SU-DHL-6 (cell line): Measurements from ENCODE around the gene CNTNAP5.

Experiments
- H2AFZ ChIP-seq: fragments of 200-600 bp; sonication (generic); 2 replicates; pipeline ENCODE4 v1.6.1; 2014; ENCODE audit warnings: low read depth, mild to moderate bottlenecking, moderate library complexity, mixed read lengths, antibody characterized with exemption, low read length; ENCODE audit not compliant: severe bottlenecking
- H3F3A ChIP-seq: fragments of 200-600 bp; shearing (Covaris generic); 2 replicates; pipeline ENCODE4 v1.6.0; 2016; ENCODE audit warnings: antibody characterized with exemption, mild to moderate bottlenecking; ENCODE audit not compliant: insufficient read depth
- H3K27ac ChIP-seq: fragments of 200-600 bp; sonication (generic); 2 replicates; pipeline ENCODE4 v1.5.1; 2016; ENCODE audit warnings: low read depth, mild to moderate bottlenecking, low read length, moderate library complexity, mixed read lengths
- H3K27me3 ChIP-seq: fragments of 200-600 bp; sonication (generic), shearing (Covaris generic); 2 replicates; pipeline ENCODE4 v1.6.0; 2014; ENCODE audit warnings: mild to moderate bottlenecking, low read length
- H3K36me3 ChIP-seq: fragments of 200-600 bp; sonication (generic); 2 replicates; pipeline ENCODE4 v1.6.1; 2014; ENCODE audit warnings: mild to moderate bottlenecking, low read length, mixed read lengths
- H3K4me2 ChIP-seq: fragments of 300-600, 200-600 bp; shearing (Covaris generic), sonication (generic); 2 replicates; pipeline ENCODE4 v1.6.0; 2014; ENCODE audit warnings: low read length, low read depth, mild to moderate bottlenecking; ENCODE audit not compliant: poor library complexity, severe bottlenecking
- H3K4me3 ChIP-seq: fragments of 200-600 bp; sonication (generic); 2 replicates; pipeline ENCODE4 v1.5.1; 2014; ENCODE audit warnings: antibody characterized with exemption, low read length, mild to moderate bottlenecking, mixed read lengths; ENCODE audit not compliant: insufficient read depth, poor library complexity, severe bottlenecking
- H3K79me2 ChIP-seq: fragments of 200-600 bp; sonication (generic); 2 replicates; pipeline ENCODE4 v1.6.1; 2014; ENCODE audit warnings: mild to moderate bottlenecking, low read length, moderate library complexity; ENCODE audit not compliant: insufficient read depth
- H3K9ac ChIP-seq: fragments of 200-600 bp; sonication (generic); 2 replicates; pipeline ENCODE4 v1.7.0; 2014; ENCODE audit warnings: mild to moderate bottlenecking, low read length
- H3K9me2 ChIP-seq: fragments of 200-600 bp; sonication (generic); replicated peaks from 2 replicates; pipeline ENCODE4 v1.6.1; 2014; ENCODE audit warnings: low read length; ENCODE audit not compliant: insufficient read depth
- H3K9me3 ChIP-seq: fragments of 200-600 bp; sonication (generic); 2 replicates; pipeline ENCODE4 v1.6.1; 2014; ENCODE audit warnings: low read length, mixed read lengths; ENCODE audit not compliant: insufficient read depth
- H4K20me1 ChIP-seq: fragments of 200-600 bp; sonication (generic); 2 replicates; pipeline ENCODE4 v1.6.1; 2014; ENCODE audit warnings: low read depth, mild to moderate bottlenecking, antibody characterized with exemption, low read length, moderate library complexity, mixed read lengths
- EZH2phosphoT487 ChIP-seq: fragments of 200-600 bp; sonication (generic), shearing (Covaris generic); conservative IDR thresholded peaks from 2 replicates; pipeline ENCODE4 v1.6.1; 2018; ENCODE audit warnings: mild to moderate bottlenecking, antibody characterized with exemption, low read length, moderate library complexity, mixed read lengths
- TF ChIP-seq, protein P1 (sequence below): fragments of 200-600 bp; sonication (generic); IDR thresholded peaks from one replicate; pipeline ENCODE4 v1.5.1; 2017; ENCODE audit warnings: antibody characterized with exemption, mild to moderate bottlenecking, low read length, moderate library complexity; ENCODE audit not compliant: insufficient read depth, poor library complexity, severe bottlenecking

The CNTNAP5 gene

DNA sequence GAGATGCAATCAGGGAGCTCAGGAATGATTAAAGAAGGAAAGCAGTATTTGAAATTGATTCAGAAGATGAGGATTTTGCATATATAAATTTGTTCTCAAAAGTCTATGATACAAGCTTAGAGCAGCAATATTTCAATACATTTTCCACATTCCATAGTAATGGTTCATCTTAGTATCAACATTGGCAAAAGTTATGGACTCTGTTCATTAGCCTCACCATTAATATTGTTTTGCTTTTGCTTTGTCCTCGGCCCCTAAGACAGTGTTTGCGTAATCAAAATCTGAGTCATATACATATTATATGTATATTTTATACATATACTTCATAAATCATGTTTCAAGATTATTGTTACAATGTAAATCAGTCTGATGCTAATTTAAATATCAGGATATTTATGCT is 176.6 kb downstream of the CNTNAP5 start:
- H3K9ac ChIP-seq: no peak overlapping the region
- 0 out of 2 replicates have a peak, but pooled peaks cover 4% of the 10 kb centered on the region for H3K9me3 ChIP-seq
- no peaks in the 10 kb centered on the region for H3K36me3 ChIP-seq
- no peaks in the 10 kb centered on the region for H3F3A ChIP-seq
- no peak overlapping the region for H3K27ac ChIP-seq
- no peaks in the 10 kb centered on the region for H3K27me3 ChIP-seq
- no peak overlapping the region for H2AFZ ChIP-seq
- no peaks in the 10 kb centered on the region for H3K79me2 ChIP-seq
- no peaks in the 10 kb centered on the region for H4K20me1 ChIP-seq
- no peak overlapping the region for H3K4me2 ChIP-seq
- H3K9me2 ChIP-seq: no peaks in the 10 kb centered on the region
- H3K4me3 ChIP-seq: no peak overlapping the region
- TF ChIP-seq, protein P1, sequence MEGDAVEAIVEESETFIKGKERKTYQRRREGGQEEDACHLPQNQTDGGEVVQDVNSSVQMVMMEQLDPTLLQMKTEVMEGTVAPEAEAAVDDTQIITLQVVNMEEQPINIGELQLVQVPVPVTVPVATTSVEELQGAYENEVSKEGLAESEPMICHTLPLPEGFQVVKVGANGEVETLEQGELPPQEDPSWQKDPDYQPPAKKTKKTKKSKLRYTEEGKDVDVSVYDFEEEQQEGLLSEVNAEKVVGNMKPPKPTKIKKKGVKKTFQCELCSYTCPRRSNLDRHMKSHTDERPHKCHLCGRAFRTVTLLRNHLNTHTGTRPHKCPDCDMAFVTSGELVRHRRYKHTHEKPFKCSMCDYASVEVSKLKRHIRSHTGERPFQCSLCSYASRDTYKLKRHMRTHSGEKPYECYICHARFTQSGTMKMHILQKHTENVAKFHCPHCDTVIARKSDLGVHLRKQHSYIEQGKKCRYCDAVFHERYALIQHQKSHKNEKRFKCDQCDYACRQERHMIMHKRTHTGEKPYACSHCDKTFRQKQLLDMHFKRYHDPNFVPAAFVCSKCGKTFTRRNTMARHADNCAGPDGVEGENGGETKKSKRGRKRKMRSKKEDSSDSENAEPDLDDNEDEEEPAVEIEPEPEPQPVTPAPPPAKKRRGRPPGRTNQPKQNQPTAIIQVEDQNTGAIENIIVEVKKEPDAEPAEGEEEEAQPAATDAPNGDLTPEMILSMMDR: no peak
- no peak for TF ChIP-seq EZH2phosphoT487

- no peak overlapping the region for H2AFZ ChIP-seq
- 0 out of 2 replicates have a peak, but pooled peaks cover 4% of the 10 kb centered on the region for H3K9me3 ChIP-seq
- no peak overlapping the region for H3K9ac ChIP-seq
- no peaks in the 10 kb centered on the region for H3K36me3 ChIP-seq
- no peaks in the 10 kb centered on the region for H3K9me2 ChIP-seq
- H3K4me3 ChIP-seq: no peak overlapping the region
- H3K27me3 ChIP-seq: no peaks in the 10 kb centered on the region
- H3K27ac ChIP-seq: no peak overlapping the region
- no peaks in the 10 kb centered on the region for H3K79me2 ChIP-seq
- no peaks in the 10 kb centered on the region for H3F3A ChIP-seq
- no peak for TF ChIP-seq EZH2phosphoT487
- TF ChIP-seq, protein P1: no peak
- no peak overlapping the region for H3K4me2 ChIP-seq
- no peaks in the 10 kb centered on the region for H4K20me1 ChIP-seq
Measured at GRCh38 chr2:124209441-124209840, 184.4 kb downstream of the CNTNAP5 start.

DNA sequence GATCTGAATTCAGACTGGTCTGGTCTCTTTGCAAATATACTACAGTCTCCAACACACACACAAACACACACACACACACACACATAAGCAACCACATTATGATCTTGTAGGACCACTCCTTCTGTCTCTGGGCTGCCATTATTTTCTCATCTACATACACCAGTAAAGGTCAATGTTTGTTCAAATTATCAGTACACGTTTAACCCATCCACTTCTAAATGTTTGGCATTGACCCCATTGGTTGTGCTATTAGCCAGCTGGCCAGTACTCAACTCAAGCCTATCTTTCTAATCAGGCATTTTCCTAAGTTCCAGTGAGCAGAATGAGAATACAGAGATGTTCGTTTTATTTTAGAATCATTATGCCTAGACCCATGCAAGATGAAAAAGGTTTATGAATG is 186.4 kb downstream of the CNTNAP5 start:
- Histone ChIP-seq H4K20me1 (no peaks in the 10 kb centered on the region), H3K27ac (no peak overlapping the region), H3K27me3 (no peaks in the 10 kb centered on the region), H3K9me3 (no peaks in the 10 kb centered on the region), H3K4me2 (no peak overlapping the region), H3K79me2 (no peaks in the 10 kb centered on the region), H3F3A (no peaks in the 10 kb centered on the region), H3K36me3 (no peaks in the 10 kb centered on the region), H2AFZ (no peak overlapping the region), H3K9me2 (no peaks in the 10 kb centered on the region), H3K9ac (no peak overlapping the region), H3K4me3 (no peak overlapping the region)
- no peak for TF ChIP-seq EZH2phosphoT487
- TF ChIP-seq, protein P1: no peak
